Measurements from ENCODE around the gene GATC.
A peak's percentile ranks its signal among the peaks of the same experiment; 100 is the strongest.

GATC gene

DNA sequence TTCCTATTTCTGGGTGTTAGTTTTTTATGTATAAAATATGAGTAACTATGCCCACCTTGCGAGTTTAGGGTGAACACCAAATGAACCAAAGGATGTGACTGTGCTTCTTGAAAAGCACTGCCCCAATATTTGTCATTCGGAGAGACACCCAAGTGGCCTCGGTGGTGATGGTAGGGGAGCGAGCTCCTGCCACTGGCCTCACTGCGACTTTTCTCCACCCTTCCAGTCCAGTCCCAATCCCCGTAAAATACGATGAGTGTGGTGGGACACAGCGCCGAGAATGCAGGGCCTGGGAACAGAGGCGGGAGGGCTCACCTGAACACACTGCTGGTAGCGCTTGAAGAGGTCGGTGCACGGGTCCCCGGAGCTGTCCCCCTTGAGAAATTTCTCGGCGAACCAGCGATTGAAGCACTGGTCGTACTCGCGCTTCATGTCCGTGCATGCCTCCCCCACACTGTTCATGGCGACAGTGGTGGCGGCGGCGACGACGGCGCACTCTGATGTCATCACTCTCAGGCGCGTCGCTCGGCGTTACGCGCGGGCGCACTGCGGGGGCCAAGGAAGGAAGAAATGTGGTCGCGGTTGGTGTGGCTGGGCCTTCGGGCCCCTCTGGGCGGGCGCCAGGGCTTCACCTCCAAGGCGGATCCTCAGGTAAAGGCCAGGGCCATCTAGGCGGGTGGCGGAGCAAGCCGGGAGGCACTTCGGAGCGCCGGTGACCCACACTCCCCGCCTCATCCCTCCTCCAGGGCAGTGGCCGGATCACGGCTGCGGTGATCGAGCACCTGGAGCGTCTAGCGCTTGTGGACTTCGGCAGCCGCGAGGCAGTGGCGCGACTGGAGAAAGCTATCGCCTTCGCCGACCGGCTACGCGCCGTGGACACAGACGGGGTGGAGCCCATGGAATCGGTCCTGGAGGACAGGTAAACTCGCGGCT lies at the start of gene GATC, which contains the start of gene TRIAP1:
Gene GATC (plus strand): TSS at position 534 of the 933 bp plus-strand sequence. CDS start 37 bp downstream, at position 571.
Gene TRIAP1 (minus strand): TSS at position 474 of the 933 bp plus-strand sequence. CDS start 12 bp downstream, at position 462.
- DNase-seq (ENCODE audit: low spot score): peak; percentile 85

GRCh38 chr12:120397824-120398540 lies 48.3 kb upstream of the GATC start:
- no peak for DNase-seq (ENCODE audit: low spot score)

- DNase-seq (ENCODE audit: low spot score): no peak
Measured at GRCh38 chr12:120399531-120399930, 46.7 kb upstream of the GATC start.

DNA sequence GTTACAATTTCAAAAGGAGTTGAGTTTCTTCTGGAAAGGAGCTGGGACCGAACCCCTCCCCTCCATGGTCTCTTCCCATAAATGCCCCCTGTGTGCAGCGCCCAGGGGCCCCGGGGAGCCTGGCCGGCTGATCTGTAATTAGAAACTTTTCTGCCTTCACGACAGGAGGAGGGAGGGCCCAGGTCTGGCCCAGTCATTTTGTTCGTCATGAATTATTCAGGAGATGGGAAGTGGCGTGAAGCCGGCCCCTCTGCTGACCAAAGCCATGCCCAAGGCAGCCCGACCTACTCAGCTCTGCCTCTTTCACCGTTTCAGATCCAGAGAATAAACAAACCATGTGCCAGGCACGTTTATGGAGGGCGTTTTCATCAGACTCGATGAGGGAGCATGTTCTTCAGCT lies 44.0 kb upstream of the GATC start:
- no peak for DNase-seq (ENCODE audit: low spot score)

DNA sequence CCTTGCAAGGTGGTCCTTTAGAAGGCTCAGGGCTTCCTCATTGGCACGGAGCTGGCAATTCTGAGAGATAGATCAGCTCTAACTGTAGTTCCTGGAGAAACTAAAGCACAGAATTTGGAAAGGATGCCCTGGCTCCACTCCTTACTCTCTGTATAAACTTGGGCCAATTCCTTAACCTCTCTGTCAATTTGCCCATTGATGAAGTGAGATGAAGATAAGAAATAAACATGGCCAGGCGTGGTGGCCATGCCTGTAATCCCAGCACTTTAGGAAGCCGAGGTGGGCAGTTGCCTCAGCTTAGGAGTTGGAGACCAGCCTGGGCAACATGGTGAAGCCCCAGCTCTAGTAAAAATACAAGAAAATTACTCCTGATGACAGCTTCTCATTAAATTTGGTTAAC lies 42.4 kb upstream of the GATC start:
- no peak for DNase-seq (ENCODE audit: low spot score)

DNA sequence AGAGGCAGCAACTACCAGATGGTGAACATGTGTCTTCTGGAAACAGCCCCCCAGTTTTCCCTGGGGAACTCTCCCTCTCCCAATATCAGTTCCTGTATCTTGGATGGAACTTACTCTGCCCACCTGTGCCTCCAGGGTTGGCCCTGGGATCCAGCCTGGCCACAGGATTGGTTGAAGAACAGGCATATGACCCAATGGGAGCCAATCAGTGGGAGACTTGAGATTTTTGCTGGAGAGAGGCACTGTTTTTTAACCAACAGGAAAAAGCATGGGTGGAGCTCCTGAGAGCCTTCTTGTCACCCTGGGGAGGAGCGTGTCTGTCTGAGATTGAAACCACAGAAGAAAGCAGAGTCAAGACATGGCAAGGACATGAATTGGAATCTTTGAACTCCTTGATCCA lies 42.0 kb upstream of the GATC start:
- DNase-seq (ENCODE audit: low spot score): no peak

DNA sequence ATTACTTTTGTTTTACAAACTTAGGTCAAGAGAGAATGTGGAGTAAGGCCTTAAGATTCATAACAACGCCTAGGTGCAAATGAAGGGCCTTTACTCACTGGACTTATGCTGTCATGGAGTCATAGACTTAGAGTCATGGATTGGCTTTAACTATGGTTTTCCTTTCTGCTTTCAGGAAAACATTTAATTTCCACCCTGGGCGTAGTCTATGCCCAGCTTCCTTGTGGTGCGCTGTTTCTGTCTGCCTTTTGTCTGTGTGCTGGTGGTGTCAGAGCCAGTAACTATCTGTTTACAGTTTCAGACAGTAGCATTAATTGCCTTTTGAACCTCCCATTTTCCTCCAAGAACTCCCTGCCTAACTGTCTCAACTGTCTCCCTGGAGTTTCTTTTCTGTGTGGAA lies 40.2 kb upstream of the GATC start:
- DNase-seq (ENCODE audit: low spot score): no peak

DNA sequence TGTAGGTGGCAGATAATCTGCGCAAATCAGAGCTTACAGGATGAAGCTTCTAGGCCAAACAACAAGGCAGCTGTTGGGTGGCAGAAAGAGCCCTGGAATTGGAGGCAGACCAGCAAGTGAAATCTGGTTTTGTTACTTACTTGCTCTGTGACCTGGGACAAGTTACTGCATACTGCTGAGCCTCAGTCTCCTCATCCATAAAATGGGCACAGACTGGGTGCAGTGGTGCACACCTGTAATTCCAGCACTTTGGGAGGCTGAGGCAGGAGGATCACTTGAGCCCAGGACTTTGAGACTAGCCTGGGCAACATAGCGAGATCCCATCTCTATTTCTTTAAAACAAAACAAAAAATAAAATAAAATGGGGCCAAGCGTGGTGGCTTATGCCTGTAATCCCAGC lies 39.7 kb upstream of the GATC start:
- no peak for DNase-seq (ENCODE audit: low spot score)

DNA sequence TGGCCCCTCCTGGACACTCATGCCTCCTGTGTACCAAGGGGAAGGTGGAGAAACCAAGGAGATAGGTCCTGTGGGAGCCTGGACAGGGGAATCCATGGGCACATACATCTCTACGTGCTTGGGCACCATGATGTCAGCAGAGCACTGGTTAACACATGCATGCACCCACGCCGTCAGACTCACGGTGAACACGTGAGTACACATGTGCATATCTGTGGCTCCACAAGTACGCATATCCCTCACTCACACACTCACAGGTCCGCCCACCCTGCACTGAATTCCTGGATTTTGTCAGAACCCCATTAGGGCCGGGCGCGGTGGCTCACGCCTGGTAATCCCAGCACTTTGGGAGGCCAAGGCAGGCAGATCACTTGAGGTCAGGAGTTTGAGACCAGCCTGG lies 37.5 kb upstream of the GATC start:
- no peak for DNase-seq (ENCODE audit: low spot score)

DNA sequence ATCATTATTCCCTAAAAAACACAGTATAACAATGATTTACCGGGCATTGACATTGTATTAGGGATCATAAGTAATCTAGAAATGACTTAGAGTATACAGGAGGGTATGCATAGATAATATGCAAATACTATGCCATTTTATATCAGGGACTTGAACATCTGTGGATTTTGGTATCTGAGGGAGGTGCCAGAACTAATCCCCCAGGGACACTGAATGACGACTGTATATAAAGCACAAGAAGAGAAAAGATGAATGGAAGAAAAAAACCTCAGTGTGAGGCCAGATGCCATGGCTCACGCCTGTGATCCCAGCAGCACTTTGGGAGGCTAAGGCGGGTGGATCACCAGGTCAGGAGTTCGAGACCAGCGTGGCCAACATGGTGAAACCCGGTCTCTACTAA lies 33.8 kb upstream of the GATC start:
- DNase-seq (ENCODE audit: low spot score): no peak

DNA sequence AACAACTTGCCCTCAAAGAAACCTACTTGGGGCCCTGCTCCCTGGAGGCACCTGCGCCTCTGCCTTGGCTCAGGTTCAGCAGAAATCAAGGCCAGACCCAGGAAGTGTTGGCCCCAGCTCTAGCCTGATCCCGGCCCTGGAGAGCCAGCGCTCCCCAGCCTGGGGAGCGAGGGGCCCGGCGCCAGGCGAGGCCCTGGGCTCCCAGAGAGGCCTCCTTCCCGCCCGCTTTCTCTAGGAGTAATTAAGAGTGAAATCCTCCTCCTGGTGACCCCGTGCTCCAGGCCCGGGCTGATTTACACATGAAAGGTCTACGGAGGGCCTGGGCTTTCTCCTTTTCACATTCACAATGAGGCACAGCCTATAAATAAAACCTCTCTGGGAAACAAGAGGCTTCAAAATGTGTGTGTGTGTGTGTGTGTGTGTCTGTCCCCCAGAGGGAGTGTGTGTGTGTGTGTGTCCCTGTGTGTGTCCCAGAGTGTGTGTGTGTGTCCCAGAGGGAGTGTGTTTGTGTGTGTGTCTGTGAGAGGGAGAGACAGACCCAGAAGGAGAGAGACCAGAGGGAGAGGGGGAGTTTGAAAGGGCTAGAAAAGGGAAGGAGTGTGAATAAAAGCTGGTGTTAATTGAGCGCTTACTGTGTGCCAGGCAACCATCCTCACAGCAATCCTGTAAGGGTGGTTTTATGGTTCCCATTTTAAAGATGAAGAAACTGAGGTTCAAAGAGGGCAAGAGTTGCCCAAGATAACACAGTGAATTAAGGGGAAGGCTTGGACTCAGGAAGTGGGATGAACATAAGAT lies 32.1 kb upstream of the GATC start:
- DNase-seq (ENCODE audit: low spot score): no peak

DNA sequence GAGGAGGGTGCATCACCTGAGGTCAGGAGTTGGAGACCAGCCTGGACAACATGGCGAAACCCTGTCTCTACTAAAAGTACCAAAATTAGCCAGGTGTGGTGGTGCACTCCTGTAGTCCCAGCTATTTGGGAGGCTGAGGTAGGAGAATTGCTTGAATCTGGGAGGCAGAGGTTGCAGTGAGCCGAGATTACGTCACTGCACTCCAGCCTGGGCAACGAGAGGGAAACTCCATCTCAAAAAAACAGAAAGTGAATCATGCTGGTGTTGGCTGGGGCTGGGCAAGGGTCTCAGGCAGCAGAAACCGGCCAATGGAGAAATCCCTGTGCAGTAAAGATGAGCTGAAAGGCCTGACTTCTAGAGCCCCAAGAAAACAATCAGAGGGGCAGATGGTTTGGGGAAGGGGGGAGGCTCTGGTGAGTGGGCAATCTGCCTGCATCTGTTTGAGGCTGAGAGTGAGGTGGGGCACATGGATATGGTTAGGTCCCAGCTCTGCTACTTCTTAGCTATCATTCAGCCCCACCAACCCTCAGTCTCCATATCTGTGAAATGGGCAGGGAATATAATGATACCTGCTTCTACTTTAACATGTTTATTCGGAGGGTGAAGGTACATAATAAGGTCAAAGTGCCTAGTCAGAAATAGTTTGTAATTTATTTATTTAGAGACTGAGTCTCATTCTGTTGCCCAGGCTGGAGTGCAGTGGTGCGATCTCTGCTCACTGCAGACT lies 29.6 kb upstream of the GATC start:
- DNase-seq (ENCODE audit: low spot score): no peak

DNA sequence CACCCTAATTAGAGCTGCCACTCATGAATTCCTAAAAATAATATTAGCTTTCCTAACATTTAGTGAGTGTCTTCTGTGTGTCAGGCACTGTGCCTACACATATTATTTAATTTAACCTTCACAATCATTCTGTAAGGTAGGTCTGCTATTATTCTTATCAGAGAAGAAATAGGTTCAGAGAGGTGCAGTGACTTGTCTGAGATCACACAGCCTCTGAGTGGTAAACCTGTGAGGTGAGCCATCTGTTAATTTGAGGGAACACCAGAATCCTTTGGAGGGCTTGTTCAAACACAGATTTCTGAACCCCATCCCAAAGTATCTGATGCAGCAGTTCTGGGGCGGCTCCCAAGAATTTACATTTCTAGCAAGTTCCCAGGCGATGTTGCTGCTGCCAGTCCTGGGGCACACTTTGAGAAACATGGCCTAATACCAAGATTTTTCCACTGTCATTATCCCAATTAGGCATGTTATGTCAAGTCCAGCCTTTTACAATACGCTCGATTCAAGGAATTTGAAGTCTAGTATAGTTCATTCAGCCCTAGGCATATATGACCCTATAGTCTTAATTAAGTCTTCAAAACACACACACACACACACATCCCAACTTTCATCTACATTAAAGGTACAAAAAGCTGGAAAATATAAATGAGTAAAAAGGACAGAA lies 28.2 kb upstream of the GATC start:
- DNase-seq (ENCODE audit: low spot score): no peak

GRCh38 chr12:120421701-120422100 lies 24.5 kb upstream of the GATC start:
- no peak for DNase-seq (ENCODE audit: low spot score)

GRCh38 chr12:120422892-120423456 lies 23.3 kb upstream of the GATC start:
- DNase-seq (ENCODE audit: low spot score): no peak

DNA sequence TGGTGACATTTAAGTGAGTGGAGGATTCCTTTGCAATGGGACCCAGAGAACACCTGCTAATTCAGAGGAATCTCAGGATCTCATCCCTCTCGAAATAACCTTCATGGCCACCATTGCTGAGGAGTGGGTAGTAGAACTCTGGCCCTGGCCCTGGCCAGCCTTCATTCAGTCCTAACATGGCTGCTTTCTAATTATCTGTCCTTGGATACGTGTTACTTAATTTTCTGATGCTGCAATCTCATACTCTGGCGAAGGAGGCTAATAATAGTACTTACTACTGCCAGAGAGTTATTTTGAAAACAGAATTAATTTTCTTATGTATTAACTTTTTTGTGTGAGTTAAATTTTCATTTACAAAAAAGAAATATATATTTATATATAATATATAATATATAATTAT lies 20.4 kb upstream of the GATC start:
- DNase-seq (ENCODE audit: low spot score): no peak

- no peak for DNase-seq (ENCODE audit: low spot score)
Measured at GRCh38 chr12:120428597-120429229, 17.5 kb upstream of the GATC start.

DNA sequence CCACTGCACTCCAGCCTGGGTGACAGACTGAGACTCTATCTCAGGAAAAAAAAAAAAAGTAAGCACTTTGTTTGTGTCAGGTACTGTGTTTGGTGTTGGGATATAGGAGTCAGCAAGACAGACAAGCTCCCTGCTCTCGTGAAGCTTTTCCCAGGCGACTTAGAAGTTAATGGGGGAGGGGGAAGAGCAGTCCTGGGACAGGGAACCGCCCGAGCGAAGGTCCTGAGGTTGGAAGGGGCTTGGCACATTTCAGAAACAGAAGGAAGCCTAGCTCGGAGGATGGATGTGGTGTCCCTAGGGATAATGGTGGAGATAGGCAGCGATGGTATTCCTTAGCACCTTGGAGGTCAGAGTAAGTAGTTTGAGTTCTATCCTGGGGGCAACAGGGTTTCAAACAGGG lies 16.9 kb upstream of the GATC start:
- no peak for DNase-seq (ENCODE audit: low spot score)

DNA sequence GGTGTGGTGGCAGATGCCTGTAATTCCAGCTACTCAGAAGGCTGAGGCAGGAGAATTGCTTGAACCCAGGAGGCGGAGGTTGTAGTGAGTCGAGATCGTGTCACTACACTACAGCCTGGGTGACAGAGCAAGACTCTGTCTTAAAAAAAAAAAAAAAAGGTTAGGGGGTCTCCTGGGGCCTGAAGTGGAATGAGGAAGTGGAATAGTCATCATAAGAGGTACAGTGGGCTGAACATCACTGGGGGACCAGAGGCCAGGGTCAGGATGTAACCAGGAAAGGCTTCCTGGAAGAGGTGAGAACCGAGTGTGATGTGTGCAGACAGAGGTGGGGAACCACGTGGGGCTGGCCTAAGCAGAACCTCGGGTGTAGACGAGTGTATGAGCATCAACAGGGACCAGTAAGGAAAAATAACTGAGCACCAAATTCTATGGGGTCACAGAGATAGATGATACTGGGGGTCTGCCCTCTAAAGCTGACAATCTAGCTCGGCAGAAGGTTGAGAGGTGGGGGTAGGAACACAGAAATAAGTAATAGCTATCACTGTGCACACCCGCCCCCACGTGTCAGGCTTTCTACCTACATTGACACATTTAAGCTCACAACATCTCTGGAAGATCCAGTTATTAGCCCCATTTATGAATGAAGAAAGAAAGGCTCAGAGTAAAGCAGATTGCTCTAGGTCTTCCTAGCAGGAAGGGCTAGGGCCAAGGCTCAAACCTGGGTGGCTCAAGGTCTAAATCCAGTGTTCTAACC lies 13.3 kb upstream of the GATC start:
- no peak for DNase-seq (ENCODE audit: low spot score)

Data from hematopoietic multipotent progenitor cell treated with erythropoietin and hydrocortisone succinate and interleukin-3 and kit ligand, for 17 days (in vitro differentiated cells).